GM12865 (cell line): ENCODE data around the gene AOPEP.

Source experiments
- DNase-seq: peaks from one replicate; pipeline ENCODE4 v3.0.0; 2010; ENCODE audit warnings: low read depth
- H3K4me3 ChIP-seq: 2 replicates; pipeline ENCODE4 v1.5.1; 2011; ENCODE audit warnings: mild to moderate bottlenecking, low read depth, low read length, control low read depth
- CTCF ChIP-seq: IDR thresholded peaks from 2 replicates; pipeline ENCODE4 v1.5.1; 2011; ENCODE audit warnings: low read length, control low read depth, low read depth, inconsistent platforms; ENCODE audit not compliant: insufficient read depth; ENCODE audit errors: missing control alignments

The AOPEP gene

DNA sequence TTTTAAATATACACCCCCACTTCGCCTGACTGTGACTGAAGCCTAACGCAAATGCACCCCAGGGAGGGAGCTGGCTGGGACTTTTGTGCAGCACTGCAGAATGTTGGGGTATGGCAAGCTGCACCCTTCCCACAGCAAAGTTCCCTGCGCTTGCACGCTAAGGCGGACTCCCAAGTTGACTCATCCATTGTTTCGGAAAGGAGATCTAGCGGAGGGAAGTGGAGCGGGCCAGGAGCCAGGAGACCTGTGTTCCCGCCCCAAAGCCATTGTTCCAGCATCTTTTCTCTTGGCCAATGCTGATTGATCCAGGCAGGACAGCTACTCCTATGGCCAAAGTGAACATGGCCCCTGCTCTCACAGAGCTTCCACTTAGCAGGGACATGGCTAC is 202.9 kb downstream of the AOPEP start:
- DNase-seq: no peak
- H3K4me3 ChIP-seq: no peak overlapping the region
- no peak for TF ChIP-seq CTCF

GRCh38 chr9:94931036-94931633 is 204.6 kb downstream of the AOPEP start:
- no peak overlapping the region for H3K4me3 ChIP-seq
- TF ChIP-seq CTCF: no peak
- DNase-seq: no peak

- no peak overlapping the region for H3K4me3 ChIP-seq
- DNase-seq: no peak
- TF ChIP-seq CTCF: no peak
These were observed 205.2 kb downstream of the AOPEP start for GRCh38 chr9:94931740-94932139.

GRCh38 chr9:94932652-94933510 is 206.4 kb downstream of the AOPEP start:
- TF ChIP-seq CTCF: no peak
- no peak for DNase-seq
- H3K4me3 ChIP-seq: no peak overlapping the region

- DNase-seq: no peak
- H3K4me3 ChIP-seq: no peak overlapping the region
- no peak for TF ChIP-seq CTCF
These were observed 207.0 kb downstream of the AOPEP start for GRCh38 chr9:94933511-94933828.

DNA sequence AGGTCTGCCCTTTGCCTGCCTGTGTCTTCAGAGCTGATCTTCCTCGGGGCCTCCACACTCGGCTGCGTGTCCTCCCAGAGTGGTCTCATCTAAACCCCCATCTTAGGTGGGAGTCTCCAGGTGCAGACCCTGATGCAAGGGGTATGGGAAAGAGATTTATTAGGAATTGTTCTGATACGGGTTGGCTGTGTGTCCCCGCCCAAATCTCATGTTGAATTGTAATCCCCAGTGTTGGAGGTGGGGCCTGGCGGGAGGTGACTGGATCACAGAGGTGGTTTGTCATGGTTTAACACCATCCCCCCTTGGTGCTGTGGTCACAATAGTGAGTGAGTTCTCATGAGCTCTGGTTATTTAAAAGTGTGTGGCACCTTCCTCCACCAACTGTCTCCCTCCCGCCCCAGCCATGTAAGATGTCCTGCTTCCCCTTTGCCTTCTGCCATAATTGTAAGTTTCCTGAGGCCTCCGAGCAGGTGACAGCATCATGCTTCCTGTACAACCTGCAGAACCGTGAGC is 208.4 kb downstream of the AOPEP start:
- DNase-seq: no peak
- TF ChIP-seq CTCF: no peak
- no peak overlapping the region for H3K4me3 ChIP-seq

GRCh38 chr9:94935396-94935795 is 208.9 kb downstream of the AOPEP start:
- DNase-seq: no peak
- no peak for TF ChIP-seq CTCF

More at GRCh38 chr9:94935396-94935795, 208.9 kb downstream of the AOPEP start:
- no peak overlapping the region for H3K4me3 ChIP-seq
